ENCODE results near the gene HSPA9. TPM values are rescaled to one million over a fixed set of nuclear protein-coding genes. Genes with fewer than 3 reads are reported as not detected.

The HSPA9 gene
- total RNA-seq, 1 experiment from 2014 or later: 414 TPM

- TF ChIP-seq, protein P1, sequence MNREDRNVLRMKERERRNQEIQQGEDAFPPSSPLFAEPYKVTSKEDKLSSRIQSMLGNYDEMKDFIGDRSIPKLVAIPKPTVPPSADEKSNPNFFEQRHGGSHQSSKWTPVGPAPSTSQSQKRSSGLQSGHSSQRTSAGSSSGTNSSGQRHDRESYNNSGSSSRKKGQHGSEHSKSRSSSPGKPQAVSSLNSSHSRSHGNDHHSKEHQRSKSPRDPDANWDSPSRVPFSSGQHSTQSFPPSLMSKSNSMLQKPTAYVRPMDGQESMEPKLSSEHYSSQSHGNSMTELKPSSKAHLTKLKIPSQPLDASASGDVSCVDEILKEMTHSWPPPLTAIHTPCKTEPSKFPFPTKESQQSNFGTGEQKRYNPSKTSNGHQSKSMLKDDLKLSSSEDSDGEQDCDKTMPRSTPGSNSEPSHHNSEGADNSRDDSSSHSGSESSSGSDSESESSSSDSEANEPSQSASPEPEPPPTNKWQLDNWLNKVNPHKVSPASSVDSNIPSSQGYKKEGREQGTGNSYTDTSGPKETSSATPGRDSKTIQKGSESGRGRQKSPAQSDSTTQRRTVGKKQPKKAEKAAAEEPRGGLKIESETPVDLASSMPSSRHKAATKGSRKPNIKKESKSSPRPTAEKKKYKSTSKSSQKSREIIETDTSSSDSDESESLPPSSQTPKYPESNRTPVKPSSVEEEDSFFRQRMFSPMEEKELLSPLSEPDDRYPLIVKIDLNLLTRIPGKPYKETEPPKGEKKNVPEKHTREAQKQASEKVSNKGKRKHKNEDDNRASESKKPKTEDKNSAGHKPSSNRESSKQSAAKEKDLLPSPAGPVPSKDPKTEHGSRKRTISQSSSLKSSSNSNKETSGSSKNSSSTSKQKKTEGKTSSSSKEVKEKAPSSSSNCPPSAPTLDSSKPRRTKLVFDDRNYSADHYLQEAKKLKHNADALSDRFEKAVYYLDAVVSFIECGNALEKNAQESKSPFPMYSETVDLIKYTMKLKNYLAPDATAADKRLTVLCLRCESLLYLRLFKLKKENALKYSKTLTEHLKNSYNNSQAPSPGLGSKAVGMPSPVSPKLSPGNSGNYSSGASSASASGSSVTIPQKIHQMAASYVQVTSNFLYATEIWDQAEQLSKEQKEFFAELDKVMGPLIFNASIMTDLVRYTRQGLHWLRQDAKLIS (CRISPR knock-in tag; IDR thresholded peaks at IDR 0.05; ENCODE audit: borderline replicate concordance): no peak
- TF ChIP-seq USF1 (CRISPR knock-in tag; IDR thresholded peaks at IDR 0.05) (no peak), ARID4B (CRISPR knock-in tag; IDR thresholded peaks at IDR 0.05; ENCODE audit: borderline replicate concordance) (no peak), PRRX2 (CRISPR knock-in tag; IDR thresholded peaks at IDR 0.05) (no peak), E2F5 (CRISPR knock-in tag; IDR thresholded peaks at IDR 0.05) (no peak), ZNF396 (CRISPR knock-in tag; IDR thresholded peaks at IDR 0.05; ENCODE audit: borderline replicate concordance) (no peak), ZNF219 (CRISPR knock-in tag; IDR thresholded peaks at IDR 0.05; ENCODE audit: borderline replicate concordance) (no peak), JAZF1 (CRISPR knock-in tag; IDR thresholded peaks at IDR 0.05) (no peak)
- TF ChIP-seq, protein P2, sequence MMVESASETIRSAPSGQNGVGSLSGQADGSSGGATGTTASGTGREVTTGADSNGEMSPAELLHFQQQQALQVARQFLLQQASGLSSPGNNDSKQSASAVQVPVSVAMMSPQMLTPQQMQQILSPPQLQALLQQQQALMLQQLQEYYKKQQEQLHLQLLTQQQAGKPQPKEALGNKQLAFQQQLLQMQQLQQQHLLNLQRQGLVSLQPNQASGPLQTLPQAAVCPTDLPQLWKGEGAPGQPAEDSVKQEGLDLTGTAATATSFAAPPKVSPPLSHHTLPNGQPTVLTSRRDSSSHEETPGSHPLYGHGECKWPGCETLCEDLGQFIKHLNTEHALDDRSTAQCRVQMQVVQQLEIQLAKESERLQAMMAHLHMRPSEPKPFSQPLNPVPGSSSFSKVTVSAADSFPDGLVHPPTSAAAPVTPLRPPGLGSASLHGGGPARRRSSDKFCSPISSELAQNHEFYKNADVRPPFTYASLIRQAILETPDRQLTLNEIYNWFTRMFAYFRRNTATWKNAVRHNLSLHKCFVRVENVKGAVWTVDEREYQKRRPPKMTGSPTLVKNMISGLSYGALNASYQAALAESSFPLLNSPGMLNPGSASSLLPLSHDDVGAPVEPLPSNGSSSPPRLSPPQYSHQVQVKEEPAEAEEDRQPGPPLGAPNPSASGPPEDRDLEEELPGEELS (CRISPR knock-in tag; IDR thresholded peaks at IDR 0.05): no peak
- TF ChIP-seq, protein P3, sequence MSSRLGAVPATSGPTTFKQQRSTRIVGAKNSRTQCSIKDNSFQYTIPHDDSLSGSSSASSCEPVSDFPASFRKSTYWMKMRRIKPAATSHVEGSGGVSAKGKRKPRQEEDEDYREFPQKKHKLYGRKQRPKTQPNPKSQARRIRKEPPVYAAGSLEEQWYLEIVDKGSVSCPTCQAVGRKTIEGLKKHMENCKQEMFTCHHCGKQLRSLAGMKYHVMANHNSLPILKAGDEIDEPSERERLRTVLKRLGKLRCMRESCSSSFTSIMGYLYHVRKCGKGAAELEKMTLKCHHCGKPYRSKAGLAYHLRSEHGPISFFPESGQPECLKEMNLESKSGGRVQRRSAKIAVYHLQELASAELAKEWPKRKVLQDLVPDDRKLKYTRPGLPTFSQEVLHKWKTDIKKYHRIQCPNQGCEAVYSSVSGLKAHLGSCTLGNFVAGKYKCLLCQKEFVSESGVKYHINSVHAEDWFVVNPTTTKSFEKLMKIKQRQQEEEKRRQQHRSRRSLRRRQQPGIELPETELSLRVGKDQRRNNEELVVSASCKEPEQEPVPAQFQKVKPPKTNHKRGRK (CRISPR knock-in tag; IDR thresholded peaks at IDR 0.05; ENCODE audit: borderline replicate concordance): no peak
- TF ChIP-seq, protein P4, sequence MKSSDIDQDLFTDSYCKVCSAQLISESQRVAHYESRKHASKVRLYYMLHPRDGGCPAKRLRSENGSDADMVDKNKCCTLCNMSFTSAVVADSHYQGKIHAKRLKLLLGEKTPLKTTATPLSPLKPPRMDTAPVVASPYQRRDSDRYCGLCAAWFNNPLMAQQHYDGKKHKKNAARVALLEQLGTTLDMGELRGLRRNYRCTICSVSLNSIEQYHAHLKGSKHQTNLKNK (CRISPR knock-in tag; IDR thresholded peaks at IDR 0.05): no peak
Measured at GRCh38 chr5:138573949-138574670, 1.1 kb downstream of the HSPA9 start (continued).

Data from WTC11 (cell line).